Measurements from ENCODE around the gene SPDEF.

The SPDEF gene

GRCh38 chr6:34583861-34584604, 27.9 kb upstream of the SPDEF start:
- DNase-seq (ENCODE audit: low spot score) = no peak

DNA sequence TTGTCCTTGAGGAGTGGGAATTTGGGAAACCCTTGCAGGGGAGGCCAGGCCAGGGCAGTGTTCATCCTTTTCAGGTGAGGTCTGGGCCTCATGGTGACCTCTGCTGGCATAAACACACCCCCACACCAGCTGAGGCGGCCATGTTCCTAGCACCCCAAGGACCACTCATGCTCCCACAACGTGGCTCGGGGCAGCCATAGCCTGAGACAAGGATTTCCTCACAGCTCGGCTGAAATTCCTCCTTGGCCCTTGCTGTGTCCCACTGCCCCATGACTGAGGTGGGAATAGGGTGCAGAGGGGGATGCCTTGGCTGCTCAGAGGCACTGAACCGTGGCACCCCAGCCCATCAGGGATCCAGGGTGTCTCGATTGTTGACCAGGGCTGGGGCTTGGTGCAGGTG, 27.3 kb upstream of the SPDEF start:
- DNase-seq (ENCODE audit: low spot score) = no peak

DNA sequence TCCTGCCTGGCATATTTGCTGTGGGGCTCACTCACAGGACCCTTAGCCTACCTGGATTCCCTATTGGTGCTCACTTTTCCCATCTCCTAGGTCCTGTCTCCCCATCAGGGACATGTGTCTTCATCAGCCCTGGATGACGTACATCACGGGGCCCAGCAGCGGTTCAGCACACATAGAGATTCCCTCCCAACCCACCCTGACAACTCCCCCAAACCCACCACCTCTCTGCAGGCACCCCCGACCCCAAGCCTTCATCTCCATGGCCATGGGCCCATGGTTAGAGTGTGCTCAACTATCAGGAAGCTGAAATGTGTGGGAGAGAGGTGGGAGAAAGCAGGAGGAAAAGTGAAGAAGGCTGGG, 25.4 kb upstream of the SPDEF start:
- no peak for DNase-seq (ENCODE audit: low spot score)

DNA sequence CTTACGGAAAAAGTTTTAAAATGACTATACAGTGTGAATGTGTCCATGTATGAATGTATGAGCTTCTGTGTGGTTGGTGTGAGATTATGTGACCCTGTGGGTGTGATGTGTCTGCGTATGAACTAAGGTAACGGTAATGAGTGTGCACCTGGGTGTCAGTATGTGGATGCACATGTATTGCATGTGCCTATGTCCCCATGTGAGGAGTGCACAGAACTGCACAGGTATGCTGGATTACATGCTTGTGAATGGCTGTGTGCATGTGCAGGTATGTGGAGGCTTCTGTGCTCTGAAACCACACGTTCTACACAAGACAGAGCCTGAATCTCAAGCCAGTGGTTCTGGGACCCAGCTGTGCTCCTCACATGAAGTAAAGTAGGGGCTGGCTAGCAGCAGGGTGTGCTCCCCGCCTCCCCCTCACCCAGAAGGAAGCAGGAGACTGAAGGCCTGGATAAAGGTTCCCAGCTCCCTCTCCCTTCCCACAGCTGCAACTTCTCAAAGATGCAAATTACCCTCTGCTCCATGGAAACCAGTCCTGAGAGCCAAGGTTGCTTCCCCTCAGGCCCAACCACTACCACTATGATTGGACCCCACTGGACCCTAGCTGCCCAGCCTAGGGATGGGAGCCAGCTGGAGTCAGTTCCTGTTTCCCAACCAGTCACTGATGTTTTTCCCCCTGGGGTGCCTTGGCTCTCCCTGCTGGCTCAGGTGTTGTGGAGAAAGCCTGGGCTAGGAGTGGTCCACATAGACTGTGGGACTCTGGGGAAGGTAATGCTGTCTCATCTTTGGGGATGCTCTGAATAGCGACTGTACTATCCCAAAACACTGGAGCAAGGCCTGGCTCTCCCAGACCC, 24.8 kb upstream of the SPDEF start:
- DNase-seq (ENCODE audit: low spot score) = no peak

DNA sequence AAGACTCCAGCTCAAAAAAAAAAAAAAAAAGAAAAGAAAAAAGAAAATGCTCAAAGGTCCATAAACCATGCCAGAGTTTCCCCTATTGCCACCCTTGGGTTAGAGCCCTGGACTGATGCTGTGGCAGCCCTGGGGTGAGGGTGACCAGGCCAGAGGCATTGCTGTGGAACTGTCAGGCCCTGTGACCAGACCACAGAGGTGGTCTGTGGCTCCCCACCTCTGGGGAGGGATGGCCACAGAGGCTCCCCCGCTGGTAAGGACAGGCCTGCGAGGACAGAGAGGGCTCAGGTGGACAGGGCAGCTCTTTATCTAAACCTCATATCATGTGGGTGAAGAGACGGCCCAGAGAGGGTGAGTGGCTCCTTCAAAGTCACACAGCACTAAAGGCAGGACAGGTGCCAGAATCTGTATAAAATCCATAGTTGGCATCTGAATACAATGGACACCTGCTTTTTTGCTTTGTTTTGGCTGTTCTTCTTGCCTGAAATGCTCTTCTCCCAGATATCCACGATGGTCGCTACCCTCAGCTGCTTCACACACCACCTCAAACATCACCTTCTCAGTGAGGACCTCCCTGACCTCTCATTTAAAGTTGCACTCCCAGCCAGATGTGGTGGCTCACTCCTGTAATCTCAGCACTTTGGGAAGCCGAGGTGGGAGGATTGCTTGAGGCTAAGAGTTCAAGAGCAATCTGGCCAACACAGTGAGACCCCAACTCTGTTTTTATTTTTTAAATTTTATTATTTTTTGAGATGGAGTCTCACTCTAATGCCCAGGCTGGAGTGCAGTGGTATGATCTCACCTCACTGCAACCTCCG, 22.5 kb upstream of the SPDEF start:
- no peak for DNase-seq (ENCODE audit: low spot score)

GRCh38 chr6:34576286-34576955, 20.3 kb upstream of the SPDEF start:
- DNase-seq (ENCODE audit: low spot score) = no peak

GRCh38 chr6:34575326-34575725, 19.2 kb upstream of the SPDEF start:
- no peak for DNase-seq (ENCODE audit: low spot score)

DNA sequence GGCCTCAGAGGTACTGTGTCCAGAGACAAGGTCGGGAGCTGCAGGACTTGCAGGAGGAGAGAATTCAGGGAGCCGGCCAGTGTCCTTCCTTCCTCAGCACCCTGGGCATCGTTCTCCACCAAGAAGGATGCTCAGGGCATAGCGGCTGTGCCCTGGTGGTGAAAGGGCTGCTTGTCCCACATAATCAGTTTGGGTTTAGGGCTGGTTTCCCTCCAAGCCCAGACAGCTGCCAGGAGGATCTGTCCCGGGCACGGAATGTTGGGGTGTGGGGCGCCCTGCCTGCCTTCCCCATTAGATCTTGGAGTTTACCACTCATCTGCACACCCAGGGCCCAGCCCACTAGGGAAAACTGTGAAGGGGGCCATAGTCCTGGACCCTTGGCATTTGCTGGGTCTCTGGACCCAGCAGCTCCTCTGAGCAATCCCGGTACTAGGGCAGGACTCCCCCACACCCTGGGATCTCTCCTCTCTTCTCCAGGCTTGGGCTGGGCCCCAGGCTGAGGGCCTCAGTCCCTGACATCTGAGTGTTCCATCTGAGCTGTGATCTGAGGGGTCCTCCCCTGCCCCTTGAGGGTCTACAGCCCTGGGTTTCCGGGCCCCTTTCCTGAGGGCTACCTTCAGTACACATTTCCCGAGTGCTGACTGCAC, 18.6 kb upstream of the SPDEF start:
- no peak for DNase-seq (ENCODE audit: low spot score)

- no peak for DNase-seq (ENCODE audit: low spot score)
Observed at GRCh38 chr6:34573567-34574183, 17.5 kb upstream of the SPDEF start.

GRCh38 chr6:34572585-34572984, 16.5 kb upstream of the SPDEF start:
- DNase-seq (ENCODE audit: low spot score) = no peak

- no peak for DNase-seq (ENCODE audit: low spot score)
Observed at GRCh38 chr6:34572021-34572420, 15.9 kb upstream of the SPDEF start.

DNA sequence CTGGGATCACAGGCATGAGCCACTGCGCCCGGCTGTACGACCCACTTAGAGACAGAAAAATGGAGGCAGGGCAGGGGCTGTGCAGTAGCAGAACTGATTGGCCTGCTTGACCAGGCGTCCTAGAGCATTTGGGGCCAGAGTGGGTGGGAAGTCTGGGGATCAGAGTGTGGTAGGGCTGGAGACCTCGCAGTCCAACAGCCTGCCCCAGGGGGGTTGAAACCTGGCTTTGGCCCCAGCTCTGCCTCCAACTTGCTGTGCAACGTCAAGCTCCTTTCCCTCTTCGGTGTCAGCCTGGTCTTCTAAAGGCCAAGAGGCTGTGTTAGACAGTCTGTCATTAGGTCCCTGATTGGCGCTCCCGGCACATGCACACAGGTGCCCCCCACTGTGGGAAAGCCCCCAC, 15.3 kb upstream of the SPDEF start:
- no peak for DNase-seq (ENCODE audit: low spot score)

DNA sequence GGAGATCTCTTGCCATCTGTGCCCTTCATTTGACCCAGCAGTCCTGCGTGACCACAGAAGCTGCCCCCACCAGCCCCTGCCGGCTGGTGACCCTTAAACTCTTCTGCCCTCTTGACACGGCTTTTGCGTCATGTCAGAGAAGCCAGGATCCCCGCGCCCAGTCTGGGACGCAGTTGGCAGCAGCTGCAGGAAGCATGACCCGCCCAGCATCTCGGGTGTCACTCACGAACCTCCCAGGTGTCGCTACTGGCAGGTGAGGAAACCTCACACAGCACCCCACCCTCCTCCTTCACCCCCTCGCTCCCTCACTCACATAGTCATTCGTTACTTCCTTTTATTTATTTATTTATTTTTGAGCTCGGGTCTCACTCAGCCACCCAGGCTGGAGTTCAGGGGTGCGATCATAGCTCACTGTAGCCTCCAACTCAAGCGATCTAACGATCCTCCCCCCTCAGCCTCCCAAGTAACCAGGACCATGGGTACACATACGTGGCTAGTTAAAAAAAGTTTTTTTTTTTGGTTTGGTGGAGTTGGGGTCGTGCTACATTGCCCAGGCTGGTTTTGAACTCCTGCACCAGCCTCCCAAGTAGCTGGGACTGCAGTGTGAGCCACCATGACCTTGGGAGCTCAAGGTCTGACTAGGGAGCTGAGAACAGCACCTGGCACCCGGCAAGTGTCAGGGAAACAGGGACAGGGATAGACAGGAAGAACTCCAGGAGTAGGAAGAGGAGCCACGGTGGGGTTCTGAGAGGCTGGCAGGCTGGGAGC, 14.1 kb upstream of the SPDEF start:
- DNase-seq (ENCODE audit: low spot score) = no peak

GRCh38 chr6:34569361-34569973, 13.3 kb upstream of the SPDEF start:
- no peak for DNase-seq (ENCODE audit: low spot score)

DNA sequence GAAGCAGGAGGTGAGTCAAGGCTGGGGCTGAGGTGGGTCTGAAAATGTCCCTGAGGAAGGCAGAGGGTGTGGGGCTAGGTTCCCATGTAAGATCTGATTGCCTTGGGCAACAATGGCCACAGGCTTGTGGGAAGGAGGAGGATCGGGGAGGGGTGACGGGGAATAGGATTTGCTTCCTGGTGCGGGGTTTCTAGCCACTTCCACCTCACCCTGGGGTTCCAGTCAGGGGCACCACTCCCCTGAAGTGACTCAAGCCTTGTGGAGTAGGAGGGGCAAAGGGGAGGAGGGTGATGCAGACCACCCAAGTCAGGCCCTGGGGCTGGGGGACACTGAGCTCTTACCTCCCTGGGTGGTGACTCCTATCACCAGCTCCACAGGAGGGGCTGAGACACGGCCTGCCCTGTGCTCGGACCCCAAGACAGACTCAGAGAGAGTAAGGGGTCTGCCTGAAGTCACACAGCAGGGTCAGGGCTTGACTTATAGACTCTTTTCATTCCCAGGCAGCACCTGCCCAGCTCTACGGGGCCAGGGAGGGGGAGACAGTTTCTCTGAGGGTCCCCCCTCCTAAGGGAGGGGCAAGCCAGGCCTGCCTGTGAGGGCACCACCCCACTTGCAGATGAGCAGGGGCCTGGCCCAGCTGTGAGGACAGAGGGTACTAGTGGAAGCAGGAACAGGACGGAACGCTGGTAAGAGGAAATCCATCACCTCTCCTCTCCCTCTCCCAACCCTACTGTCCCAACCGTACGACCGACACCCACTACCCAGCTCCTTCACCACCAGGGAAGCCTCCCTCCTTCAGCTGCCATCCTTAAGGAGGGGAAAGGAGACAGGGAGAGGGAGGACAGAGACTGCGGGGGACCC, 12.4 kb upstream of the SPDEF start:
- DNase-seq (ENCODE audit: low spot score) = no peak

GRCh38 chr6:34566830-34567546, 10.9 kb upstream of the SPDEF start:
- no peak for DNase-seq (ENCODE audit: low spot score)

- no peak for DNase-seq (ENCODE audit: low spot score)
Observed at GRCh38 chr6:34565722-34566137, 9.6 kb upstream of the SPDEF start.

DNA sequence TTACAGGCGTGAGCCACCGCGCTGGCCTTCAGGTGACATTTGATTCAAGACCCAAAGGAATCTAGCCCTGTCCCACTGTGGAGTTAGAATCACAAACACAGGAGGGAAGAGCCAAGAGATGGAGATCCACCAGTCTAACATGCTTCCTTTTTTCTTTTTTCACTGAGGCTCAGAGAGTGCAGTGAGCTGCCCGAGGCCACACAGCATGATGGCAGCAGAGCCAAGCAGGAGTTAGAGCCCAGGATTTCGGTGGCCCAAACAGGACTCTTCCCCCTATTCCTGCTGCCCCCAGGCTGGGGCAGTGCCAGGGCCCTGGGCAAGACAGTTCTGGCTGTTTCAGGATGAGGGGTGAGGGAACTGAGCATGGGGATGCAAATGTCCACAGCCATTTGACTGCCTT, 8.1 kb upstream of the SPDEF start:
- DNase-seq (ENCODE audit: low spot score) = no peak

Measured in germinal center (tissue), 1 donor.